AG04449 (cell line): ENCODE results near the gene LRRFIP1.

Source experiments
- CTCF ChIA-PET: fragments of 350-600 bp; formaldehyde crosslinking; extraction: SDS; loops from one replicate; lab custom pipeline; 2021; ENCODE audit warnings: antibody characterized with exemption; lab: Yijun Ruan, JAX
- POLR2A ChIA-PET: fragments of 400-600, 350-600 bp; formaldehyde crosslinking; extraction: SDS; loops from one replicate; lab custom pipeline; 2020; ENCODE audit warnings: antibody characterized with exemption, inconsistent platforms; lab: Yijun Ruan, JAX
- DNase-seq: peaks from one replicate; pipeline ENCODE4 v3.0.0-alpha.2; 2010; ENCODE audit warnings: low read depth, low spot score
- H3K4me3 ChIP-seq: 2 replicates; pipeline ENCODE4 v1.5.1; 2011; ENCODE audit warnings: low read depth, mild to moderate bottlenecking, control low read depth, low read length
- CTCF ChIP-seq: IDR thresholded peaks from one replicate; pipeline ENCODE4 v1.5.1; 2011; ENCODE audit warnings: mild to moderate bottlenecking, moderate library complexity, low read length, control low read depth, inconsistent platforms; ENCODE audit not compliant: insufficient read depth; ENCODE audit errors: missing control alignments

The LRRFIP1 gene

GRCh38 chr2:237675316-237675715 lies 47.9 kb downstream of the LRRFIP1 start:
- H3K4me3 ChIP-seq: no peak overlapping the region
- no peak for DNase-seq
- TF ChIP-seq CTCF: no peak
- POLR2A ChIA-PET: no interaction called here
- CTCF ChIA-PET: interaction anchor here (1.0 to 12.2 kb wide), 5 partner anchors 8 to 100 kb away, joined by 3 to 223 read pairs (median 42); no protein-coding TSS in a partner anchor

GRCh38 chr2:237680702-237681478 lies 53.5 kb downstream of the LRRFIP1 start:
- no peak for TF ChIP-seq CTCF
- ChIA-PET CTCF (interaction anchor here (0.7 kb wide), 1 partner anchor 179 kb away, joined by 3 read pairs; no protein-coding TSS in a partner anchor), POLR2A (no interaction called here)
- H3K4me3 ChIP-seq: no peak overlapping the region
- no peak for DNase-seq

DNA sequence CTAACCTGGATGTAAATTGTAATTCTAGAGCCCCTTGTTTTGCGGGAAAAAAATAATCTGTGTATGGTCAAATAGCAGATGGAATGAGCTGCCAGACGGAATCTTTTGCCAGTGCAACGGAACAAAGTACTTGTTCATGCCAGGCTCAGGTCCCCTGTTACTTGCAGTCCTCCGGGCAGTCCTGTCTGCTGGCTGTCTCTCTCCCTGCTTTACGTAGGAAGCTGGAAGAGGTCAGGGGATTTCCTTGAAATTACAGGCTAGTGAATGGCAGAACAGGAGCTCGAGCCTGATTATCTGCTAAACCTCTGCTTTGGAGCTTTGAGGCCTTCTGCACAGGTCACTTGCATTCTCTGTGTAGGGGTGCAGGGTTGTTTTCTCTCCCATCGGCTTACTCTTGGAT lies 54.8 kb downstream of the LRRFIP1 start:
- H3K4me3 ChIP-seq: no peak overlapping the region
- ChIA-PET POLR2A (interaction anchor here (0.6 kb wide), 1 partner anchor 12 kb away, joined by 3 read pairs; no protein-coding TSS in a partner anchor), CTCF (interaction anchor here (0.7 to 4.6 kb wide), 3 partner anchors 8 to 63 kb away, joined by 3 to 42 read pairs (median 4); no protein-coding TSS in a partner anchor)
- TF ChIP-seq CTCF: no peak
- DNase-seq: no peak

DNA sequence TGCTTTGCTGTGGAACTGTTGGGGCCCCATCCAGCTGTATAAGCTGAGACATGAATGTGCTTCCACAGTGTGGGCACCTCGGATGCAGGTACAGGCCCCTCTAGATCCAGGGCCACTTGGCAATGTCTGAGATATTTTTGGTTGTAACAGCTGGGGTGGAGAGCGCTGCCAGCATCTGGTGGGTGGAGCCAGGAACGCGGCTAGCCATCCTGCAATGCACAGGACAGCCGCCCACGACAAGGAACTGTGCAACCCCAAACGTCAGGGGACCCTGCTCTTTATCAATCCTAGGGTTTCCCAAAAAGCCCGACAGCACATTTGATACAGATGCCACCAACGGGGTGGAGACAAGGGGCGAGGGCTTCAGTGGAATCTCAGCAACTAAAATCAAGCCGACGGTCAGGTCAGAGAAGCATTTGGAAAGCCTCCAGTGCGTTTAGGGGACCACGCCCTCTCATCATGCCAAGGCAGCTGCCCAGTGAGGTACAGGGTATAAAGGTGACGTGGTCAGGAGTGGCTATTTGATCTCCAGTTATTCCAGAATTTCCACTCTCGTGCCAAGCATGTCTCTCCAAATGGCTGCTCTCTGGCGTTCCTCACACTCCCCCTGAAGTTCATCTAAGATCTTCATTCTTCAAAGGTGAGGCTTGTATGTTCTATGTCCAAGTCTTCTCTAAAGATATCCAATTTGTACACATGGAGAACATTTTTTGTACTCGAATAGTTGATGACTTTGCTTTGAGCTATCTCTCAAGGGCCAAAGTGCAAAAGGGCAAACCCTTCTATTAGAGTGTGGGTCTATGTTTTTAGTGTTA lies 55.7 kb downstream of the LRRFIP1 start:
- ChIA-PET POLR2A (interaction anchor here (0.6 kb wide), 1 partner anchor 13 kb away, joined by 3 read pairs; no protein-coding TSS in a partner anchor), CTCF (interaction anchor here (0.7 to 4.6 kb wide), 5 partner anchors 9 to 62 kb away, joined by 3 to 42 read pairs (median 4); no protein-coding TSS in a partner anchor)
- no peak for DNase-seq
- TF ChIP-seq CTCF: no peak
- no peak overlapping the region for H3K4me3 ChIP-seq

- peak; percentile 46 for TF ChIP-seq CTCF
- ChIA-PET POLR2A (interaction anchor here (4.4 kb wide), 1 partner anchor 15 kb away, joined by 40 read pairs; no protein-coding TSS in a partner anchor), CTCF (interaction anchor here (0.7 to 4.6 kb wide), 11 partner anchors 9 to 173 kb away, joined by 3 to 42 read pairs (median 4); no protein-coding TSS in a partner anchor)
- no peak overlapping the region for H3K4me3 ChIP-seq
- DNase-seq: no peak
Measured at GRCh38 chr2:237685408-237685807, 58.0 kb downstream of the LRRFIP1 start.
